GM12892 (cell line): ENCODE data around the gene ZNF892.

Source experiments
- POLR2A ChIP-seq: IDR thresholded peaks from 2 replicates; pipeline ENCODE4 v1.6.1; 2011; ENCODE audit warnings: low read depth, low read length, control low read depth
- POLR2AphosphoS5 ChIP-seq: IDR thresholded peaks from 2 replicates; pipeline ENCODE4 v1.6.1; 2011; ENCODE audit warnings: low read depth, low read length, control low read depth
- TAF1 ChIP-seq: IDR thresholded peaks from 2 replicates; pipeline ENCODE4 v1.6.1; 2011; ENCODE audit warnings: low read depth, mild to moderate bottlenecking, control low read depth, low read length, borderline replicate concordance

DNA sequence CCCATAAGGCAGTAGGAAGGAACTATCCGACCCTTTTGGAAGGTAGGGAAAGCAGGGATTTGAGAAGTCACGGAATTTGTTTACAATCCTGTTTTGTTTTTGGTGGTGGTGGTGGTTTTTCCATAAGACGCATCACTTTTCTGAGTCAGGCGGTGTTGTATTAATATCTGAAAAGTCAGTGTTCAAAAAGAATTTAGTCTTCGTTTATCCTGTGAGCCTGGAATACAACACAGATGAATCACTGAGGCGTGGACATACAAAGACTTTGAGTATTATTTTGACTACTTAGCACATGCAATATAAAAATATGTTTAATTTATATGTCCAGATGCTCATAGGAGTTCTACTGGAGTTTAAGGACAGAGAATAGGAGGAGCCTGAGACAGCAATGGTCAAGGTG lies 785 bp downstream of the ZNF892 start:
- no peak for TF ChIP-seq TAF1
- TF ChIP-seq POLR2AphosphoS5 = no peak
- no peak for TF ChIP-seq POLR2A
